ENCODE measurements around the gene GFOD2. TPM values are rescaled to one million over a fixed set of nuclear protein-coding genes. Genes with fewer than 3 reads are reported as not detected.

GFOD2 gene
- total RNA-seq = 9.1 and 13.9 TPM in 2 replicates

GRCh38 chr16:67719048-67719777, at the start of gene GFOD2:
Gene GFOD2 (minus strand): TSS chr16:67719316. CDS start chr16:67685715, 33,601 bp downstream.

DNA sequence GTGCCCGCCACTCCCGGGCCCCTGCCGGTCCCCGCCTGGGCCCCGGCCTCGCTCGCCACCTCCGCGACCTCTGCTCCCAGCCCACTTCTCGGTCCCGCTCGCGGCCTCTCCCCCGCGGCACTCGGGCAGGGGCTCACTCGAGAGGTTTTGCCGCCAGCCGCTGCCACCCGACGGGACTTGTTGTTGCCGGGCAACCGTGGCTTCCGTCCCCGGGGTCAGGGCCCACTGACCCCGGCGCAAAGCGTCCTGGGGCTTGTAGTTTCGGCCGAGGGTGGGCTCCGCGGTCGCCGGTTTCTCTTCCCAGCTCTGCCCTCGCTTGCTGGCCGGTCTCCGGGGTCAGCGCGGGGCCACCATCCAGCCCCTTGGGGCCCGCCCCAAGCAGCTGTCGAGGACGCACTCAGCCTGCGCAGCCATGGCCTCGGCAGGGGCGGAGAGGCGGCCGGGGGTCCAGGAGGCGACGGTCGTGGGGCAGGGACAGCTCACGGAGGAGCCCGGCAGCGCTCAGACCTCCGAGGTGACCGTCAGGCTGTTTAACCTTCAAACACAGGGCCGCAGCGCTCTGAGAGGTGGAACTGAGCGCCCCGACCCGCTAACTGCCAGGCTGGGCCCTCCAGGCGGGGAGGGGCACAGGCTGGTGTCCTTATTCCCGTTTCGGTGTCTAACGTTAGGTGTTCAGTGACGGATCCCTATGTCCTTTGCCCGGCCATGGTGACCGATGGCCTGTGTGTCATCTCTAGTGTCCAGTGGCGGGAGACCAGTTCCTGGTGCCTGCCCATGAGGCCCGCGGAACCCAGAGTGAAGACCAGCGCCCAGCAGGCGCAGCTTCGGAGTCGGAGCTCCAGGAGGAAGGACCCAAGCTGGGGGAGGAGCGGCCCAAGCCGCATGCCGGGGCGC, 52.3 kb downstream of the GFOD2 start, which contains the start of the genes C16orf86 and ENKD1:
TSS of gene C16orf86 (plus strand) at position 256 of the 894 bp plus-strand sequence. CDS start at position 413, 157 bp downstream.
TSS of gene ENKD1 (minus strand) at position 192 of the 894 bp plus-strand sequence. CDS start 308 bp downstream, outside the sequence.

GRCh38 chr16:67660564-67661028, 58.5 kb downstream of the GFOD2 start, which contains the start of gene PARD6A:
Gene PARD6A (plus strand): TSS chr16:67660960. CDS start chr16:67661039, 79 bp downstream.

DNA sequence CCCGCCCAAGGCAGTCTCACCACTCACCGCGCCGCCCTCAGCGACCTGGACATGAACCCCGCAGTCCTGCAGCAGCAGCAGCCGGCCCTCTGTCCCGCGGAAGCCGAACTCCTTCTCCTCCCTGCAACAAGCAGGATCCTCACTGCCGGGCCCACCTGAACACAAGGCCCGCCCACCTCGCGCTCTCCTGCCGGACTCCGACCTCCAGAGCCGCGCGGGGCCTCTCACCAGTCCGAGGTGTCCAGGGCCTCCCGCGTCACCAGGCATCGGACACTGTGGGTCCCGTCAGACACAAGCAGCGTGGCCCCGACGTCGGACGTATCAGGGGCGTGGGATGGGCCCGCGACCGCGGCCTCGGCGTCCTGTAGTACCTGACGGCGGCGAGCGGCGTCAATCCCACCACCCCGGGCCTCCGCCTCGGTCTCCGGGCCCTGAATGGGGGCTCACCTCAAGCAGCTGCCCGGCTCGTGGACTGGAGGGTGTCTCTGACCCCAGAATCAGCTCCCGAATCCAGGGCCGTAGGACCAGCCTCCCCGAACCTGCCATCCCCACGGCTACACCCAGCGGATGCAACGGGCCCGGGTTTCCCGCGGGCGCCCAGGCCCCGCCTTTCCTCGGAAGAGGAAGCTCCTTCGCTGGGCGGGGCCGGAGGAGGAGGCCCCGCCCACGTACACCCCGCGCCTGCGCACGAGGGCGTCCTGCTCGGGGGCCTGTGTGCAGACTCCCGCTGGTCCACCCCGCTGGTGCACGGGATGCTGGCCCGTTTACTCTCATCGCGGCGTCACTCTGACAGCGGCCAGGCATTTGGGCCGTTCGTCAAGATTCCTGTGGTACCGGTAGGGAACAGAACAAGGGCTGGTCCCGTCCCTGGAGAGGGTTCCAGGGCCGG, 59.2 kb downstream of the GFOD2 start, which contains the start of gene ACD:
TSS of gene ACD (minus strand) at position 586 of the 889 bp plus-strand sequence. CDS start at position 546, 40 bp downstream.

Other genes starting within 250 kb of the GFOD2 start
- gene ATP6V0D1, start 238.2 kb downstream of the GFOD2 start, total RNA-seq = 94.4 and 95.9 TPM in 2 replicates
- gene AGRP, start 235.8 kb downstream of the GFOD2 start, total RNA-seq = not detected in 2 replicates
- 14.1 and 25.0 TPM in 2 replicates for gene RIPOR1, start 190.5 kb downstream of the GFOD2 start, total RNA-seq
- gene CTCF, start 156.8 kb downstream of the GFOD2 start, total RNA-seq = 12.7 and 15.7 TPM in 2 replicates
- gene CARMIL2, start 74.2 kb downstream of the GFOD2 start, total RNA-seq = 0.14 and 0.28 TPM in 2 replicates
- gene ACD, start 59.1 kb downstream of the GFOD2 start, total RNA-seq = 8.2 and 9.5 TPM in 2 replicates
- gene PARD6A, start 58.4 kb downstream of the GFOD2 start, total RNA-seq = 0.43 and 0.65 TPM in 2 replicates
- 15.5 and 16.6 TPM in 2 replicates for gene ENKD1, start 52.6 kb downstream of the GFOD2 start, total RNA-seq
- gene C16orf86, start 52.5 kb downstream of the GFOD2 start, total RNA-seq = 5.7 and 6.0 TPM in 2 replicates
- 3.1 and 4.3 TPM in 2 replicates for gene RANBP10, start 87.2 kb upstream of the GFOD2 start, total RNA-seq
- gene TSNAXIP1, start 87.6 kb upstream of the GFOD2 start, total RNA-seq = 0.57 and 1.2 TPM in 2 replicates
- 22.3 and 31.9 TPM in 2 replicates for gene THAP11, start 123.0 kb upstream of the GFOD2 start, total RNA-seq
- gene NUTF2, start 127.6 kb upstream of the GFOD2 start, total RNA-seq = 94.4 and 101 TPM in 2 replicates
- 13.5 and 15.4 TPM in 2 replicates for gene CENPT, start 128.4 kb upstream of the GFOD2 start, total RNA-seq
- gene EDC4, start 153.7 kb upstream of the GFOD2 start, total RNA-seq = 39.3 and 43.6 TPM in 2 replicates
- 0.14 TPM in 1 of 2 replicates, not detected in the other for gene NRN1L, start 165.6 kb upstream of the GFOD2 start, total RNA-seq
- gene PSKH1, start 173.9 kb upstream of the GFOD2 start, total RNA-seq = 8.7 and 14.7 TPM in 2 replicates
- 0.74 and 0.85 TPM in 2 replicates for gene CTRL, start 212.5 kb upstream of the GFOD2 start, total RNA-seq
- gene PSMB10, start 217.5 kb upstream of the GFOD2 start, total RNA-seq = 61.4 and 82.1 TPM in 2 replicates
- gene LCAT, start 224.8 kb upstream of the GFOD2 start, total RNA-seq = 3.6 and 6.1 TPM in 2 replicates
- 105 and 150 TPM in 2 replicates for gene SLC12A4, start 249.3 kb upstream of the GFOD2 start, total RNA-seq